Endothelial cell of umbilical vein (primary cell): ENCODE data around the gene ZP2. TPM values are rescaled to one million over a fixed set of nuclear protein-coding genes. Genes with fewer than 3 reads are reported as not detected.

Experiments used
- BruUV-seq: library from RNA; stranded (reverse); fragments of 400-500 nt; replicated peaks from 2 replicates; lab custom pipeline; 2021; lab: Mats Ljungman, UMichigan
- CTCF ChIA-PET: fragments of 300-600, 350-600 bp; sonication (Branson Sonifier 250); formaldehyde crosslinking; loops from one replicate; lab custom pipeline; 2021; ENCODE audit warnings: antibody characterized with exemption, inconsistent platforms; lab: Charles Lee
- POLR2A ChIA-PET: fragments of 300-600, 350-600 bp; sonication (Branson Sonifier 250); formaldehyde crosslinking; loops from one replicate; lab custom pipeline; 2021; ENCODE audit warnings: antibody characterized with exemption, inconsistent platforms; lab: Charles Lee
- DNase-seq: peaks from one replicate; pipeline ENCODE4 v3.0.0-alpha.2; 2011; ENCODE audit warnings: low read depth, low spot score
- FAIRE-seq: peaks from 2 replicates; lab custom pipeline; 2011; peaks lifted over from hg19 to GRCh38; lab: Jason Lieb, UNC
- H2AFZ ChIP-seq: 2 replicates; pipeline ENCODE4 v1.6.0; 2012; ENCODE audit warnings: low read depth, low read length, control low read depth, inconsistent platforms
- H3K27ac ChIP-seq: 2 replicates; pipeline ENCODE4 v1.5.1; 2011; ENCODE audit warnings: low read depth, mild to moderate bottlenecking, control low read depth, low read length, moderate library complexity; ENCODE audit not compliant: insufficient read depth
- H3K27me3 ChIP-seq, 2 experiments: 2 replicates each; pipeline versions ENCODE4 v1.6.0 to v1.6.1; 2011; ENCODE audit warnings: low read length in 2 of 2, mixed read lengths in 1 of 2; ENCODE audit not compliant: control insufficient read depth in 2 of 2, insufficient read depth in 2 of 2
- H3K36me3 ChIP-seq, 2 experiments: 2 replicates in 1 of 2; 3 replicates in 1 of 2; pipeline ENCODE4 v1.5.1; 2011; ENCODE audit warnings: low read length in 2 of 2, mild to moderate bottlenecking in 1 of 2, moderate library complexity in 1 of 2; ENCODE audit not compliant: control insufficient read depth in 2 of 2, insufficient read depth in 2 of 2; ENCODE audit errors: extremely low read depth in 1 of 2
- H3K4me1 ChIP-seq: 3 replicates; pipeline ENCODE4 v1.5.1; 2011; ENCODE audit warnings: mild to moderate bottlenecking, low read length; ENCODE audit not compliant: control insufficient read depth, insufficient read depth; ENCODE audit errors: extremely low read depth
- H3K4me2 ChIP-seq: 2 replicates; pipeline ENCODE4 v1.6.1; 2011; ENCODE audit warnings: low read length, control low read depth, mixed read lengths; ENCODE audit not compliant: insufficient read depth
- H3K4me3 ChIP-seq, 3 experiments: fragments of 200-600 bp in 1 of 3; sonication (generic), shearing (Covaris generic) in 1 of 3; replicated peaks in 1 of 3; 2 replicates each; pipeline ENCODE4 v1.5.1; 2011 to 2016; ENCODE audit warnings: control low read depth in 3 of 3, low read length in 3 of 3, mild to moderate bottlenecking in 2 of 3, inconsistent platforms in 1 of 3, low read depth in 1 of 3, moderate library complexity in 1 of 3; ENCODE audit not compliant: insufficient read depth in 1 of 3
- H3K79me2 ChIP-seq: 2 replicates; pipeline ENCODE4 v1.6.0; 2012; ENCODE audit warnings: low read length, inconsistent platforms; ENCODE audit not compliant: control insufficient read depth, insufficient read depth
- H3K9ac ChIP-seq: replicated peaks from 2 replicates; pipeline ENCODE3; 2011; ENCODE audit warnings: low read length, control low read depth; ENCODE audit not compliant: insufficient read depth; ENCODE audit errors: extremely low read depth
- H3K9me1 ChIP-seq: replicated peaks from 3 replicates; pipeline ENCODE4 v1.6.0; 2011; ENCODE audit warnings: mild to moderate bottlenecking, low read length; ENCODE audit not compliant: control insufficient read depth, insufficient read depth; ENCODE audit errors: extremely low read depth
- H3K9me3 ChIP-seq: replicated peaks from 2 replicates; pipeline ENCODE4 v1.5.1; 2012; ENCODE audit warnings: low read length, inconsistent platforms; ENCODE audit not compliant: control insufficient read depth, insufficient read depth
- H4K20me1 ChIP-seq: replicated peaks from 2 replicates; pipeline ENCODE3; 2011; ENCODE audit warnings: mild to moderate bottlenecking, low read length; ENCODE audit not compliant: control insufficient read depth, insufficient read depth; ENCODE audit errors: extremely low read depth
- CTCF ChIP-seq, 2 donors: IDR thresholded peaks; 1 replicate in 1 of 2; 2 replicates in 1 of 2; pipeline ENCODE4 v1.5.1; 2011; ENCODE audit warnings: low read length in 2 of 2, mild to moderate bottlenecking in 2 of 2, moderate library complexity in 2 of 2, control low read depth in 1 of 2, inconsistent platforms in 1 of 2, low read depth in 1 of 2; ENCODE audit not compliant: insufficient read depth in 1 of 2; ENCODE audit errors: extremely low read depth in 1 of 2
- EZH2 ChIP-seq: IDR thresholded peaks from 2 replicates; pipeline ENCODE4 v1.6.1; 2012; ENCODE audit warnings: borderline replicate concordance, low read depth, mild to moderate bottlenecking, moderate library complexity, low read length, inconsistent platforms; ENCODE audit not compliant: severe bottlenecking
- FOS ChIP-seq: IDR thresholded peaks from 2 replicates; pipeline ENCODE4 v1.6.1; 2011; ENCODE audit warnings: mild to moderate bottlenecking, low read length, moderate library complexity, borderline replicate concordance; ENCODE audit not compliant: insufficient read depth
- GATA2 ChIP-seq: IDR thresholded peaks from 2 replicates; pipeline ENCODE4 v1.7.0; 2011; ENCODE audit warnings: low read depth, mild to moderate bottlenecking, moderate library complexity, mixed read lengths, low read length; ENCODE audit not compliant: insufficient read length, insufficient read depth
- JUN ChIP-seq: IDR thresholded peaks from 2 replicates; pipeline ENCODE4 v1.6.1; 2011; ENCODE audit warnings: borderline replicate concordance, low read depth; ENCODE audit not compliant: insufficient read length, insufficient read depth
- MAX ChIP-seq: IDR thresholded peaks from 2 replicates; pipeline ENCODE4 v1.6.1; 2011; ENCODE audit not compliant: insufficient read depth, insufficient read length
- MYC ChIP-seq: IDR thresholded peaks from one replicate; pipeline ENCODE4 v1.6.1; 2011; ENCODE audit warnings: mild to moderate bottlenecking, low read depth, low read length
- POLR2A ChIP-seq: IDR thresholded peaks from 2 replicates; pipeline ENCODE4 v1.6.1; 2012; ENCODE audit warnings: low read depth, mild to moderate bottlenecking, control low read depth, low read length
- POLR2AphosphoS5 ChIP-seq: IDR thresholded peaks from 2 replicates; pipeline ENCODE4 v1.6.1; 2012; ENCODE audit warnings: low read depth, mild to moderate bottlenecking, control low read depth, low read length, moderate library complexity; ENCODE audit not compliant: insufficient read depth
- dilution Hi-C: fragments of 300-500 bp; cut with MboI; formaldehyde crosslinking; loops from one replicate; pipeline ENCODE4 v1.15.0; 2019; ENCODE audit warnings: low sequenced_read_pairs; ENCODE audit not compliant: extremely low pct_ligation_motif_present
- intact Hi-C: fragments of 100-400 bp; cut with micrococcal nuclease; formaldehyde crosslinking; loops from one replicate; pipeline ENCODE4 v1.10.0; 2022
- polyA plus RNA-seq, 4 experiments: library from polyadenylated mRNA; depleted of rRNA in 3 of 4; stranded (reverse) in 3 of 4; unstranded in 1 of 4; fragments of >200 nt; gene quantifications; 2 replicates each; pipeline versions ENCODE4 v1.2.1 to v1.2.3, GENCODE V29; 2011 to 2012; ENCODE audit warnings: missing spikeins in 1 of 4
- total RNA-seq: library from RNA; stranded (reverse); gene quantifications from 2 replicates; pipeline ENCODE4 v1.2.3, GENCODE V29; 2021

Gene ZP2
- total and polyA plus RNA-seq, 2 donors (not counting 3 experiments of a cell fraction or from before 2014, with no cell fraction given) = not detected

- no peak overlapping the region for H3K4me3 ChIP-seq
- H3K79me2 ChIP-seq = no peaks in the 10 kb centered on the region
- H3K9me1 ChIP-seq = no peaks in the 10 kb centered on the region
- H4K20me1 ChIP-seq = no peaks in the 10 kb centered on the region
- H3K27ac ChIP-seq = no peak overlapping the region
- no peaks in the 10 kb centered on the region for H3K27me3 ChIP-seq
- intact Hi-C loops = no loop called here
- TF ChIP-seq CTCF (IDR thresholded peaks at IDR 0.05; ENCODE audit: extremely low read depth in 1 of 2, insufficient read depth in 1 of 2, low read depth in 1 of 2, low read length in 2 of 2) = no peak
- TF ChIP-seq GATA2 = no peak
- no peak for TF ChIP-seq MYC
- TF ChIP-seq FOS = no peak
- TF ChIP-seq EZH2 = no peak
- TF ChIP-seq POLR2A = no peak
- TF ChIP-seq POLR2AphosphoS5 = no peak
- TF ChIP-seq MAX = no peak
- TF ChIP-seq JUN = no peak
- POLR2A ChIA-PET = no interaction called here
- no peak overlapping the region for H3K9ac ChIP-seq
- CTCF ChIA-PET = interaction anchor here (1.2 to 1.4 kb wide), 2 partner anchors 19 to 140 kb away, joined by 3 to 8 read pairs; no protein-coding TSS in a partner anchor
- BruUV-seq = no TSS peak
- H3K4me1 ChIP-seq = peaks cover 13% of the 10 kb centered on the region
- no peak overlapping the region for H2AFZ ChIP-seq
- DNase-seq (no peak), FAIRE-seq (no peak)
- no peak overlapping the region for H3K4me2 ChIP-seq
- peaks cover 2 to 9% of the 10 kb centered on the region in 2 experiments for H3K36me3 ChIP-seq
- no peaks in the 10 kb centered on the region for H3K9me3 ChIP-seq
- dilution Hi-C loops = no loop called here
These were observed 51.1 kb downstream of the ZP2 start for GRCh38 chr16:21160276-21160675.
